HG03469 (cell line): ENCODE measurements around the gene UNC13A.
"Not testable (repeated sequence)": the region's sequence is repeated elsewhere in the genome, so short reads cannot be mapped to it uniquely, and the experiment has no call there.

Experiments used
- ATAC-seq: cut with Tn5 transposase; IDR thresholded peaks from one replicate; pipeline ENCODE4 v1.9.1; 2021; ENCODE audit warnings: mild to moderate bottlenecking, moderate library complexity, moderate number of reproducible peaks; ENCODE audit not compliant: unreplicated experiment

The UNC13A gene

DNA sequence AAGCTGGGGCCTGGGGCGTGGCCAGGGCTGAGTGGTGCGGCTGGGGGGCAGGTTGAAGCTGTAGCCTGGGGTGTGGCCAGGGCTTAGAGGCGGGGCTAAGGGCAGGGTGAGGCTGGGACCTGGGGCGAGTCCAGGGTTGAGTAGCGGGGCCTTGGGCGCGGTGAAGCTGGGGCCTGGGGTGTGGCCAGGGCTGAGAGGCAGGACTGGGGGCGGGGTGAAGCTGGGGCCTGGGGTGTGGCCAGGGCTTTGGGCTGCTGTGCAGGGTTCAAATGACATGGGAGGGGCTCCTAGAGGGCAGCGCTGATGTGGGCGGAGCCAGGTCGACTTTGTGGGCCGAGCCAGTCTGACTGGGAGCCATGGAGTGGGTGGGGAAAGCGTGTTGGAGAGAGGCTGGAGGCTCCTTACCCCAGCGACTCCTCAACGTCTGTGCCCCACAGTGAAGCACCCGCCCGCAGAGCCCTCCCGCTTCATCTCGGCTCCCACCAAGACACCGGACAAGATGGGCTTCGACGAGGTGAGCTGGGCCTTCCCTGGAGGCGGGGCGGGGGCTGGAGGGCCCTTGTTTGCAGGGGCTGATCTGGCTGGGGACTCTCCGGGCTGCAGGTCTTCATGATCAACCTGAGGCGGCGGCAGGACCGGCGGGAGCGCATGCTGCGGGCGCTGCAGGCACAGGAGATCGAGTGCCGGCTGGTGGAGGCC is 111.2 kb downstream of the UNC13A start:
- ATAC-seq = no peak

DNA sequence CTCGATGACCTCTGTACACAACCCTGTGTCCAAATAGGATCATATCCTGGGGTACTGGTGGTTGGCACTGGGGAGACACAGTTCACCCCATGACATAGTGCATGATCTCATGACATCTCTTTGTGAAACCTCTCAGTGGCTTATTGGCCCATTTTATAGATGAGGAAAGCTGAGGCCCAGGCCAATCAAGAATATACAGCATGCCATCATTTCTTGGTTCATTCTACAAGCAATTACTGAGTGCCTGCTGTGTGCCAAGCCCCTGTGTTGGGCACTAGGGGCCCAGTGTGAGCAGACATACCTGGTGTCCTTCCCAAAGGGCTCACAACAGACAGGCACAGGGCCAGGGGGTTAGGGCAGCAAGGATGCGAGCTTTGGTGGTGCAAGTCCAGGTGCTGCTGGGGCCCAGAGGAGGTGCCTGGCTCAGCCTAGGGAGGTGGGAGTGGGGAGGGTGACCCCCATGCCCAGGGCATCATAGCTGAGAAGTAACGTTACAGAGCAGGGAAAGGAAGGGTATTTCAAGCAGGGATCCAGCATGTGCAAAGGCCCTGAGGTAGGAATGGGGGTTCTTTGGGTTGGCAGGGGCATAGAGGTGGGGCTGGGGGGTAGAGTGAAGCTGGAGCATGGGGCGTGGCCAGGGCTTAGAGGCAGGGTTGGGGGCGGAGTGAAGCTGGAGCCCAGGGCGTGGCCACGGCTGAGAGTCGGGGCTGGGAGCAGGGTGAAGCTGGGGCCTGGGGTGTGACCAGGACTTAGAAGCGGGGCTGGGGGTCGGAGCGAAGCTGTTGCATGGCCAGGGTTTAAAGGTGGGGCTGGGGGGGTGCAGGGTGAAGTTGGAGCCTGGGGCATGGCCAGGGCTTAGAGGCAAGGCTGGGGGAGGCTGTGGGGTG is 112.0 kb downstream of the UNC13A start:
- ATAC-seq = no peak

GRCh38 chr19:17572638-17573037 is 115.5 kb downstream of the UNC13A start:
- ATAC-seq = no peak

DNA sequence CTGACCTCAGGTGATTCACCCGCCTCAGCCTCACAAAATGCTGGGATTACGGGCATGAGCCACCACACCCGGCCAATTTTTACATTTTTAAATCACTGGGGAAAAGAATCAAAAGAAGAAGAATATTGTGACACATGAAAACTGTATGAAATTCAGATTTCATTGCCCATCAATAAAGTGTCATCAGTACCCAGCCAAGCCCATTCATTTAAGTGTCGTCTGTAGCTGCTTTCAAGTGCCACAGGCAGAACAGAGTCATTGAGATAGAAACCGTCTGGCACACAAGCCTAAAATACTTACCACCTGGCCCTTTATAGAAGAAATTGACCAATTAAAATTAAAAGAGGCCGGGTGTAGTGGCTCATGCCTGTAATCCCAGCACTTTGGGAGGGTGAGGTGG is 117.4 kb downstream of the UNC13A start:
- ATAC-seq = no peak

DNA sequence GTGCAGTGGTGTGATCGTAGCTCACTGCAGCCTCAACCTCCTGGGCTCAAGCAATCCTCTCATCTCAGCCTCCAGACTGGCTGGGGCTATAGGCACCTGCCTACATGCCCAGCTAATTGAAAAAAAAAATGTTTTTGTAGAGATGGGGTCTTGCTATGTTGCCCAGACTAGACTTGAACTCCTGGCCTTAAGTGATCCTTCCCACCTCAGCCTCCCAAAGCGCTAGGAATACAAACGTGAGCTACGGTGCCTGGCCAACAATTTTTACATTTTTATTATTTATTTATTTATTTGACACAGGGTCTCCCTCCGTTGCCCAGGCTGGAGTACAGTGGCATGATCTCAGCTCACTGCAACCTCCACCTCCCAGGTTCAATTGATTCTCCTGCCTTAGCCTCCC is 117.9 kb downstream of the UNC13A start:
- ATAC-seq = not testable (repeated sequence)

DNA sequence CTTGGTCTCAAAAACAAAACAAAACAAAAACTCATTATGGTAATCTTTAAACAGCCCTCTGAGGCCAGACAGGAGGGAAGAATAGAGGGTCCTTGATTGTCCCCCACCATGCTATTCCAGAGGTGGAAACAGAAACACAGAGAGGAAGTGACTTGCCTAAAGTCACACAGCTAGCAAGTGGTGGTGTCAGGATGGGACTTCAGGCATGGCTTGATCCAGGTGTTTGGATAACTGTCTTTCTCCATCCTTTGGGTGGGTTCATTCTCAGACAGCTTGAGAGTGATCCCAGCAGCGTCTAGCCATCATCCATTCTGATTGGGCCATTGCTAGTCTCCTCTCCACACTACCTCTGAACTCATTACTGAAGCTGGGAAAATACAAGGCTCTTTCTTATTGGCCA is 120.2 kb downstream of the UNC13A start:
- ATAC-seq = no peak

DNA sequence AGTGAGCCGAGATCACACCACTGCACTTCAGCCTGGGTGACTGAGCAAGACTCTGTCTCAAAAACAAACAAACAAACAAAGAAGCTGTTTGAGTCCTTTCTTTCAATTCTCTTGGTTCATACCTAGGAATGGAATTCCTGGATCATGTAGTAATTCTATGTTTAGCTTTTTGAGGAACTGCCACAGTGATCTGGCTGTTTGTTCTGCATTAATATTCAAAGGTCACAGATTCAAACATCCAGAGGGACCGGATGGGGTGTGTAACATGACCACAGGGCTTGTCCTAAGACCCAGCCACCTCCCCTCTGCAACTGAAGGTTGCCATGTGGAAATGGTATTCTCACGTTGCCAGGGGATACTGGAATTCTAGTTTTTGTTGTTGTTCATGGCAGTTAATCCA is 122.5 kb downstream of the UNC13A start:
- no peak for ATAC-seq

GRCh38 chr19:17564781-17565180 is 123.4 kb downstream of the UNC13A start:
- no peak for ATAC-seq

- no peak for ATAC-seq
Measured at GRCh38 chr19:17562561-17562960, 125.6 kb downstream of the UNC13A start.

DNA sequence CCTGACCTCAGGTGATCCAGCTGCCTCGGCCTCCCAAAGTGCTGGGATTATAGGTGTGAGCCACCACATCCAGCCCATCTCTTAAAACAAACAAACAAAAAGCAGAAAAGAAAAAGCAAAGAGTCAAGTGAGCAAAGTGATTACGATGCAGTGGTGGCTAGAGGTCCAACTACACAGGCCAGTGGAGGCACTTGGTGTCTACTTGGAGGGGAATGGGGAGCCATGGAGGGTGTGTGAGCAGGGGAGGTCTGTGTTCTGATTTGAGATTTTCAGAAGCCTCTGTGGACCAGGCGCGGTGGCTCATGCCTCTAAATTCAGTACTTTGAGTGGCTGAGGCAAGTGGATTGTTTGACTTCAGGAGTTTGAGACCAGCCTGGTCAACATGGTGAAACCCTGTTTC is 126.1 kb downstream of the UNC13A start:
- ATAC-seq = no peak

- ATAC-seq = no peak
Measured at GRCh38 chr19:17560205-17560595, 128.0 kb downstream of the UNC13A start.

GRCh38 chr19:17557466-17557865 is 130.7 kb downstream of the UNC13A start:
- ATAC-seq = no peak

- ATAC-seq = no peak
Measured at GRCh38 chr19:17556995-17557394, 131.2 kb downstream of the UNC13A start.

DNA sequence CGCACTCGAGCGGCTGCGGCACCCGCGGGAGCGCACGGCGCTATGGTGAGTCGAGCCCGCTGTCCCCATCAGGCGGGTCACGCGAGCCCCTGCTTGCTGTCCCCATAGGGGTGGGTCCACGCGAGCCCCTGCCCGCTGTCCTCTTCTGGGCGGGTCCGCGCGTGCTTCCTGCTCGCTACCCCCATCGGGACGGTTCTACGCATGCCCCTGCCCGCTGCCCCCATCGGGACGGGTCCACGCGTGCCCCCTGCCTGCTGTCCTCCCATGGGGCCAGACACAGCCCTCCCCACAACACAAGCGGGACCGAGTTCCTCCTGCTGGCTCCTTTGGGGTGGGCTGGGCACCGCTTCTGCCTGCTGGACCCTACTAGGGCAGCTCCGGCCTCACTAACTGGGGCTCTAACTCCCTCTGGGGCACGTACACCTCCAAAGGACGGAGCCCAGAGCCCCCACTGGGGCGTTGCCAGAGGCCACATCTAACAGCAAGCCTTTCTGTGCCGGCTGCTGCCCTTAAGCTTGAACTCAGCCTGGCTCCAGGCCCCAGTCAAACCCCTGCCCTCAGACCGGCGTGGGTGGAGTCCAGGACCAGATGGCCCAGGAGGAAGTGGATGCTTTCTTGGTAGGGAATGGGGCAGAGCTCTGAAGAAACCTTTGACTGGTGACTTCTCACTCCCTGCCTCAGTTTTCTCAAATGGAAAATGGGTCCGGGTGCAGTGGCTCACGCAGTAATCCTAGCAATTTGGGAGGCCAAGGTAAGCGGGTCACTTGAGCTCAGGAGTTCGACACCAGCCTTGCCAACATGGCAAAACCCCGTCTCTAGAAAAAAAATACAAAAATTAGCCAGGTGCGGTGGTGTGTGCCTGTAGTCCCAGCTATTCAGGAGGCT is 132.0 kb downstream of the UNC13A start:
- ATAC-seq = peak; percentile 17

DNA sequence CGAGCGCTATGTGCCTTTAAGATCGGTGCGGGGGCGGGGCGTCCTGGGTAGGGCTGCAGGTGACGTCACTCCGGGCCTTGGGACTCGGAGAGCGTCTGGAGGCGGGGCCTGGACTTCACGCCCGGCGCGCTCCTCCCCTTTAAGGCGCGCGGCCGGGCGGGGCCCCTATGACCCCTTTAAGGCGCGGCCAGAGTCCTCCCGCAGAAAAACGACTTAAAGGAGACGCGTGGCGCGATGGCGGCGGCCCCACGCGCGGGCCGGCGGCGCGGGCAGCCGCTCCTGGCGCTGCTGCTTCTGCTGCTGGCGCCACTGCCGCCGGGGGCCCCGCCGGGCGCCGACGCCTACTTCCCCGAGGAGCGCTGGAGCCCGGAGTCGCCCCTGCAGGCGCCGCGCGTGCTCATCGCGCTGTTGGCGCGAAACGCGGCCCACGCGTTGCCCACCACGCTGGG is 132.7 kb downstream of the UNC13A start, which contains the start of gene COLGALT1:
Gene COLGALT1 (plus strand): TSS at position 170 of the 449 bp plus-strand sequence. CDS start 65 bp downstream, at position 235.
- ATAC-seq = peak; percentile 70

GRCh38 chr19:17554968-17555479 is 133.1 kb downstream of the UNC13A start:
- ATAC-seq = no peak

- ATAC-seq = no peak
Measured at GRCh38 chr19:17553256-17553655, 134.9 kb downstream of the UNC13A start.

DNA sequence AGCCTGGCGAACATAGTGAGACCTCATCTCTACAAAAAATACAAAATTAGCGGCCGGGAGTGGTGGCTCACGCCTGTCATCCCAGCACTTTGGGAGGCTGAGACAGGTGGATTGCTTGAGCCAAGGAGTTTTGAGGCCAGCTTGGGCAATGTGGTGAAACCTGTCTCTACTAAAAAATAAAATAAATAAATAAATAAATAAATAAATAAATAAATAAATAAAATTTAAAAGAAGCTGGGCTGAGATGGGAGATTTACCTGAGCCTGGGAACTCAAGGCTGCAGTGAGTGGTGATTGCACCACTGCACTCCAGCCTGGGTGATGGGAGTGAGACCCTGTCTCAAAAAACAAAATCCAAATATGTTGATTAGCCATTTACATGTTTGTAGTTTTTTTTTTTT is 135.4 kb downstream of the UNC13A start:
- not testable (repeated sequence) for ATAC-seq
